GM19395 (cell line): ENCODE results near the gene C15orf39.
"Not testable (repeated sequence)": the region's sequence is repeated elsewhere in the genome, so short reads cannot be mapped to it uniquely, and the experiment has no call there.

Experiments used
- ATAC-seq: cut with Tn5 transposase; IDR thresholded peaks from one replicate; pipeline ENCODE4 v1.9.1; 2021; ENCODE audit warnings: mild to moderate bottlenecking, moderate library complexity; ENCODE audit not compliant: unreplicated experiment

The C15orf39 gene

DNA sequence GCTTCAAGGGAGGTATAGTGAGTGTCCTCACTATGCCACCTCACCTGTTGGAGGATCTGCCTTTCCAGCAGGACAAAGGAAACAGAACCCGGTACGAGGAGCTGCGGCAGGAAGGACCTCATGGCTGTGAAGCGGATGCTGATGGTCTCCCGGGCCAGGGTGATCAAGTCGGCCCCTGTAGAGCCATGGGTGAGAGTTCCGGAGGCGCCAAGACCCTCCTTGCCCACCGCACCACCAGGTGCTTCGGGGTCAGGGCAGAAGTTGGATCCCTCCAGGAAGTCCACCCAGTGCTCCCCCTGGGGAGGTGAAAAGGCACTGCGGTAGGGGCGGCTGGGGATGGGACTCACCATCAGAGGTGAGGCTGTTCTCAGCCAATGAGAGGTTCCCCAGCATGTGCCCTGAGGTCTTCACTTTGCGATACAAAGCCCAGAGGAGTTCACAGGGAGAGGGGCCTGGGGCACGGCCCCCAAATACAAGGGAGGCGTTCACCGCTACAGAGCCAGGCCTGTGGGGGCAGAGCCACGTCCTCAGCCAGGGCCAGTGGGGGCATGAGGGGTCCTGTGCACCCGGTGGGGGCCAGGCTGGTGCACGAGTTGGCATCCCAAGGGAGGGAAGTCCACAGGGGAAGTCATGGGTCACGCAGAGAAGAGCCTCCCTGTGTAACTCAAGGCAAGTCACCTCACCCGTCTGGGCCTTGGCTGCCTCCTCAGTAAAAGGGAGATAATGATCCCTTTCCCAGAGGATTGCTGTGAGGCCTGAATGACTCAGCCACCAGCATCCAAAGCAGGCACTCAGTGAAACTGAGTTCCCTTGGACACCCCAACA lies 27.7 kb downstream of the C15orf39 start:
- ATAC-seq, result no peak

DNA sequence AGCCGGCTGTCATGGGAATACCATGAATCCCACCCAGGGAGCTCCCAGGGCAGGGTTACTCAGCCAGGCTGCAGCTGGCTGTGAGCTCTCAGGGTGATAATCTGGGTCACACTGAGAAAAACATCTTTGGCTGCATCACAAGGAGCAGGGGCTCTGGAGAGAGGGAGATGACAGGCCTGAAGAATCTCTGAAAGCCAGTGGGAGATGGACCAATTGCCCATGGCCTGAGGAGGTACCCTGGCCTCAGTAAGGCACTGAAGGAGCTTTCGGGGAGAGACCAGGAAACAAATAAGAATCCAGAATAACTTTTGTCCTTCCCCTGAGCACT lies 28.3 kb downstream of the C15orf39 start:
- ATAC-seq, result no peak

DNA sequence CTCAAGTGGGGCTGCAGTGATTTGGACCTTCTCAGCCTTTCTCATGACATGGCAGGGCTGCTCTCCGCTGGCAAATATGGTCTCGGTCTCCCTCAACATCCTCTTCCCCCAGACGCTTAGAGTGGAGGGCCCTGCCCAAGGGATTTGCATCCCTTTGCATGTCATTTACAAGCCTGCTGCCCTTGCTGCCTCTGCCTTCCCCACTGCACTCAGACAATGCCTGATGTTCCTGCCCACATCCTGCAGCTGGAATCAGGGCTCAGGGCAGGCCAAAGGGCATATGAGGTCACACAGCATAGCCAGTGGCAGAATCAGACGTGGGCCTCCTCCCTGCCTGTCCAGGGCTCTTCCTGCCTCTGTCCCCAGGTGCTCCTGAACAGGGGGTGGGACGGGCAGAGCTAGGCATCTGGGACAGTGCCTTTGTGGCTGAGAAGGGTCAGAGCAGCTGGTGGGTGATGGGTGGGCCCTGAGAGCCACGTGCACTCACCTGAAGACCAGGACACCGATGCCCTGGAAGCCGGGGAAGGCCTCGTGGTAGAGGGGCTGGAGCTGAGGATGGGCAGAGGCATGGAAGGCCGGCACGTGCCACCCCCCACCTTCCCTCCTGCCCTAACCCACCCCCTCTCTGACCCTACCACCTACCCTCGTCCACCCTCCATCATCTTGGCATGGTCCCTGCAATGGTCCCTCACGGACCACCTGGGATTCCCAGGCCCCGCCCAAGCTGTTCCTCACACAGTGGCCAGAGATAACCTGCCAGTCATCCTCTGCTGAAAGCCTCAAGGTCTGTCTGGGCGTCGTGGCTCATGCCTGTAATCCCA lies 29.1 kb downstream of the C15orf39 start:
- no peak for ATAC-seq

DNA sequence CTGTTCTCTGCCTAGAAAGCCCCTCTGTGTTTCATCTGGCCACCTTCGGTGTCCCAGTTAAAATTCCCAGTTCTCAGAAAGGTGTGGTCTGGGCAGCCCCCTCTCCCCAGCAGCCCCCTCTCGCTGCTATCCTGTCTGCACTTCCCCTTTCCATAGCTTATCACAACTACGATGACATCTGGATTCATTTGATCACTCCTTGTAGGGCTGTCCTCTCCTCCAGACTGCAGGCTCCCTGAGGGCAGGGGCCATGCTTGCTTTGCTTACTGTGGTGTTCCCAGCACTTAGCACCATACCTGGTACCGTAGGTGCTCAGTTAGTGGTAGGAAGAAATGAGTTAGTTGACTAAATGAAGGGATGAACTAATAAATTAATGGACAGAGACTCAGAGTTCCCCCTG lies 30.2 kb downstream of the C15orf39 start:
- ATAC-seq, result no peak

DNA sequence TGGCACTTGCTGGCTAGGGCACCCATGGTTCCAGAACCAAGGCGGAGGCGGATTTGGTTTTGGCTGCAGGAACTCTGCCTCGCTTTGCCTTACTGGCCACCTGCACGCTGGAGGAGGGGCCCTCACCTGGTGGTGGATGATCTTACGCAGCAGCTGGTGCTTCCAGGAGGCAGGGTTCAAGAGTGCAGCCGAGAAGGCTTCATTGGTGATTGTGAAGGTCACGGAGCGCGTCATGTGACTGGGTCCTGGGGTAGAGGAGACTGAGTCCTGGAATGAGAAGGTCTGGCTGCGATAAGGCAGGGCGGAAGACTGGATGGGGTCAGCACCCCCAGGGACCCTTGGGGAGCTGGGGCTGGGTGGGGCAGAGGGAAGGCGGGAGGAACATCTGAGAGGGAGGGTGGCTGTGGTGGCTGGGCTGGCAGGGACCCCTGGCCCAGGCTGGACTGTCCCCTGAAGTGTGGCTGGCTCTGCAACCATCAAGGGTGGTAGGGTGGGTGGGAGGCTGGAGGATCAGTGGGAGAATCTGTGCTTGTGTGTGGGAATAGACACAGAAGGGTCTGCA lies 30.7 kb downstream of the C15orf39 start:
- ATAC-seq, result no peak

DNA sequence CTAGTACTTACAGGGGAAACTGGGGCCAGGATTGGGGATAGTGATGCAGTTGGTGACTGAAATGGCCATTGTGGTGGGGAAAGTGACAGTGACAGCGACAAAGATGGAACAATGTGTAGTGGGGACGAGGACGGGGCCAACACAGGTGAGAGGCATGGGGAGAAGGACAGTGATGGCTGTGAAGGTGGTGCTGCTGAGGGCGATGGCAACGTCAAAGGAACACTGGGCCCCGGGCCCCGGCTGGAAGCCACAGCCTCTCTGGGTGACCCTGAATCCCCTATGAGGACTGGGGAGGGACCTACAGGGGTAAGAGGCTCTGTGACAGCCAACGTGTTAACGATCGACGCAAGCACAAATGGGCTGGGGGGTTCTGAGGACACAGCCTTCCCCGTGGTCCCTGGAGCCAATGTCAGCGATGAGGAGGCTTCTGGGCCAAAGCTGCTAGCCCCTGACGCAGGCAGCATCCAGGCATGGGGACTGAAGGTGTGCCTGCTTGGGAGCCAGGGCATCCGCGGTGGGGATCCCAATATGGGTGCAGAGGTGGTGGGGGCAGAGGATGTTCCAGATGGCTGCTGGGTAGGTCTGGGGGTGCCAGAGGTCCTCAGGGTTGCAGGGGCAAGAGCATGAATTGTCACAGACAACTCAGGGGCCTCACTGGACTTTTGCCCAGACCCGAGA lies 31.3 kb downstream of the C15orf39 start:
- no peak for ATAC-seq

DNA sequence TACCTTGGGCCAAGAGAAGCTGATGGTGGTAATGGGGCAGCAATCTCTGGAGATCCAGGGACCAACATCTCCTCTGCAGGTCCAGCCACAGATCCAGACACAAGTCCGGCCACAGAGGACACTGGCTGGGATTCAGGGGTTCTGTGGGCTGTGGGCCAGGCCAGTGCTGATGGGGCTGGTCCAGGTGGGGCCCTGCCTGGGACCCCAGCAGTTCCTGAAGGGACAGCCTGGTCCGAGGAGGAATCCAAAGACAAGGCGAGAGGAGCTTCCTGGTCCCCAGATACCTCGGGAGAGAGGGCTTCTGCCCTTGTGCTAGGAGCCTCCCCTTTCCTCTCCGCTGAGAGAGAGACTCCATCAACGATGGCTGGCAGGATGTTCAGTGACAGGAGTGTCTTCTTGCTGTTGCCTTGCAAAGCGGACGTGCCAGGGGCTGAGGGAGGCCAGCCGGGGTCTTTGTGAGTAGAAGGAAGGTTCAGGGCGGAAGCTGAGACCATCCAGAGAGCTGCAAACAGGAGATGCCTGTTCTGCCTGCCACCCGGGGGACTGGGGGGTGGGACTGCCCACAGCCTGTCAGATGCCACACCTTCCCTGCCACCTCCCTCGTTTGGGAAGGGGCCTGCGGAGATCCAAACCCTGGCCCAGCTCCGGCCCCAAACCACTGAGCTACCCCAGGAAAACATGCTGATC lies 32.0 kb downstream of the C15orf39 start:
- no peak for ATAC-seq

DNA sequence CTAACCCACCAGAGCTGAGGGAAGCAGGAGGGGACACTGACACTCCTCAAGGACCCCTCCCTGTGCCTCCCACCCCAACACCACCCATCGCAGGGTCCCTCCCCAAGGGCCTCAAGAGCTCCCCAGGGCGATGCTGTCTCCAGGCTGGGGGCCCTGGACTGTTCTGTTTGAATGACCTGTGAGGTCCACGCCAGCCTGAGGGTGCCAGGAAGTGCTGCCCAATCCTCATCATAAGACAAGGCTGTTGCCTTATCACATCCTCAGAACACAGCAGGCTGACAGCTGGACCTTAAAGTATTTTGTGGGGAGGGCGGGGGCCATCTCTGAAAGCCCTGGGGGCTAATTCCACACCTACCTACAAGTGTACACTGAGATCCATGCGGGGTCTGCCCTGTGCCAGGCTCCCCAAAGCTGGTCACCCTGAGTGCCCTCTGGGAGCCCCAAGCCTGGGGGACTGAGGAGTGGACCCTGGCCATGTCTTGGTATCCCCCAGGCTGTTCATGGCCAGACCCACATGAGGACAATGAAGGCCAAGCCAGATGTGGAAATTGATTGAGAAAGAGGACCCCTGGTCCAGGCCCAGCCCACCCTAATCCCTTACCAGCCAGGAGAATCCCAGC lies 32.6 kb downstream of the C15orf39 start:
- no peak for ATAC-seq

DNA sequence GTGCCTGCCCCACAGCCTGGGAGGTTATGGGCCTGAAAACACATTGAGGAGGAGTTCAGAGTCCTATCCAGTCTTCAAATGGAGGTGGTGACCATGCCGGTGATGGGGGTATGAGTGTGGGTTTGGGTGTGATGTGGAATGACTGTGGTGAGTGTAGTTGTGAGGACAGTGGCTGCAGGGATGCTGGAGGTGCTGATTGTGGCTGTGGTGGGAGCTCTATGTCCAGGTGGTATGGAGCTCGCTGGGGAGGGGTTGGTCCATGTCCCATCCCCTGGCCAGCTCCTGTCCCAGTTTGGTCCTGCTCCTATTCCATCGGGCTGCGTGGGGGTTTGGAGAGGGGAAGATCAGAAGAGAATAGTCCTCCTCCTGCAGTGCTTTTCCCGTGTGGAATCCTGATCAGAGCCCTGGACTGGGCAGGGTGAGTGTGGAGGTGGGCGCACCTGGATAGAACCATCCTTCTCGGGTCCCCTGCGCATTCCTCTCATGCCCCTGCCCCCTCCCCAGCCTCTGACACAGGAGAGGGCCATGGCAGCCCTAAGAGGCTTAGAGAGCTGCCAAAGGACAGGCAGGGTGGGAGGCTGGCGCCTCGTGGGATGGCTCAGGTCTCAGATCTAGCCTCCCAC lies 33.5 kb downstream of the C15orf39 start:
- ATAC-seq, result no peak

DNA sequence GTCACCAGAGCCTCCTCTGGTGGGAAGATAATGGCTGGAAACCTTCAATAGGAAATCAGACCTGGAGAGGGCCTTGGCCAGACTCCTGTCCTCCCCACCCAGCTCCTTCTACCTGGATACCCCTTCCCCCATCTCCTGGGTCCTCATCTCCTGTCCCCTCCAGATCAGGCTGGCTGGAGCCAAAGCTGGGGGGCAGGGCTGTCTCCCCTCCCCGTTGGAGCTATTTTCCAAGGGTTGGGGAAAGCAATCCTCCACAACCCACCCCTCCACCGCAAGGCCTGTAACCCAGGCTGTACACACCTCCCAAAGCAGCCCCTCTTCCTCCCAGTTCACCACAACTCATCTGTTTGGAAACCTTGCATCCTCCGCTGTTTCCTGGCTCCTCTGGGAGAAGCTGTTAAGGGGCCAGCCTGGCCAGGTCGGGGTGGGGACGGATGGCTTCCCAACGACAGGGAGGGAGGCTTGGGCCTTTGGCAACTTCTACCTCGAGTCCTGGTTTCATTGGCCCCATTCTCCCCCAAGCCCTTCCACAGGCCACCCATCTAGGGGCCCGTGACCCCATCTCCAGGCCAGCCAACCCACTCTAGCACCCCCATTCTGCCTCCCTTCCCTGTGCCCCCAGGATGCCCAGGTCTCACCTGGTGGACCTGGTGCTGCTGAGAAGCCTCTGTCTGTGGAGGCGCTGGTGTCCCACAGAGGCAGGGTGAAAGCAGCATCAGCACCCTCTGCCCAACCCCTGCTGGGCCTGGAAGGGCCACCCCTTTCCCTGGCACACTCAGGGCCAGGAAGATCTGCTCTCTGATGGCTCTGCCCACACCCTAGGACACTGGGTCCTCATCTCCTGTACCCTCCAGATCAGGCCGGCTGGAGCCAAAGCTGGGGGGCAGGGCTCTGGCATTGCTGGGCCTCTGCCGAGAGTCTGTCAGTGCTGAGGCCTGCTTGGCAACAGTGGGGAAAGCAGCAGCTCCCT lies 34.4 kb downstream of the C15orf39 start:
- no peak for ATAC-seq

DNA sequence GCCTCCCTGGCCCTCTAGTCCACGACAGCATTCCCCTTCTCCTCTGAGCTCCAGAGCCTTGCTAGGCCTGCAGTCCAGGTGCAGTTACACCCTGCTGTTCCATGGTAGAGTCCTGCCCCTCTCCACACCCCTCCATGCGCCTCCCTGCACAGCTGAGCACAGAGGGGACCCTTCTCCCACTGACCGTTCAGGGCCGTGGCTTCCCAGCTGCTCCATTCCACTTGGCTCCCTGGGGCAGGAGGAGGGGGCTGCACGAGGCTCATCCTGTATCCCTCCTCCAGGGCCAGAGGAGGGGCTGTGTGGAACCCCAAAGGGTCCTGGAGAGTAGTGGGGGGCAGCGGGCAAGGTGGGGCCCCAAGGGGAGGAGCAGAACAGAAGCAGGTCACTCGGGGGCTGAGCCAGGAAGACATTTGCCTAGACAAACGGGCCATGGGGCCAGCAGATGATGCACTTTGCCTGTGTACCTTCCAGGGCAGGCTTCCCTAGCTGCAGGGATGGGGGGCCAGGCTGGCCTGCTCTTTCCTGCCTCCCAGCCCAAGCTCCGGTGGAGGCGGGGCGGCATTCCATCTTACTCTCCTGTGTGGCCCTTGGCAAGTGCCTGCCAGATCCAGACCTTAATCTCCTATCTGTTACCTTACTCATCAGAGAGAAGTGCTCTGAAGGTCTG lies 35.8 kb downstream of the C15orf39 start:
- ATAC-seq, result no peak

DNA sequence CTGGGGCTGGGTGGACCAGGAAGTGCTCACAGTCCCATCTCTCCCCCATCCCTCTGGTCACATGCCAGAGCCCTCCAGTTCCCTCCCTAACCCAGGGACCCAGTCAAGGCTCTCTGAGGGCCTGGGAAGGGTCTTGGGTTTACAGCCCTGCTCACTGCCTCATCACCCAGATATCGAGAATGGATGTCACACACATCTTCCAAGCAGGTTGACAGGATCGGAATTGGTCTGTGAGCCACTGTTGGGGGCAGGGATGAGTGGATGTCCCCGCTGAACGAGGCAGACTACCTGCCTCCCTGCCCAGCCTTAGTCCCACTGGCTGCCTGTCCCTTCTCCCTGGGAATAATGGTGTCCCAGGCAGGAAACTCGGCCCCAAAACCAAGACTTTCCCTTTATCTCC lies 36.5 kb downstream of the C15orf39 start:
- ATAC-seq, result no peak

DNA sequence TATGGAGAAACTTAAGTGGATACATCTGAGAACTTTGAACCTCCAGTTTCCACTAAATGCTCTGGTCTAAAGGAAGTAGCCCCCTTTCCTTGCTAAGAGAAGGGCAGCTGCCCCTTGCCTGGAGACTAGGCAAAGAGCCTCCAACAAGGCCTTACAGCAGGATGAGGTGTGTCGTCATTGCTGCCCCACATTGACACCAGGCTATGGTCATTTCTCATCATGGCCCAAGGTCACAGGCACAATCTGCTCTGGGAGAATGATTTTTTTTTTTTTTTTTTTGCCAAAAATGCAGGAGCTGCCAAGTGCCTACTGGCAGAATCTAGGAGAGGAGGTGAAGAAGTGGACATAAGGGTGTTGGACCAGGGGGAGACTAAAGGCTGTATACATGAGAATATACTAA lies 44.1 kb downstream of the C15orf39 start:
- ATAC-seq, result not testable (repeated sequence)

DNA sequence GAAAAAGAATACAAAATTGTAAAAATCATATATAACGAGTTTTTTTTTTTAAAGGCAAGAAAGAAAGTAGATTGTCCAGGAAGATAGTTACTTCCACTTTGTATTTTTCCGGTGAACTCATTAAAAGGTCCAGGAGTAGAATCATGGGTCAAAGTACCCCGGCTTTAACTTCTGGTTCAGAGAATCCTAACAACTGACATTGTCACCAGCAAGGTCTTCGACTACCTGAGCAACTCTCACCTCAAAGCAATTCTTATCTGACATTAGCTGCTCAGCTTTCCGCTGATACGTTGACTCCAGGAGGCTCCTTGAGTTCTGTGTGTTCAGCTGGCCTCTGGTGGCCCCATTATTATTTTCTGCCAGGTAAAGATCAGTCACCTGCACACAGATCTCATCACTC lies 47.3 kb downstream of the C15orf39 start:
- ATAC-seq, result not testable (repeated sequence)

DNA sequence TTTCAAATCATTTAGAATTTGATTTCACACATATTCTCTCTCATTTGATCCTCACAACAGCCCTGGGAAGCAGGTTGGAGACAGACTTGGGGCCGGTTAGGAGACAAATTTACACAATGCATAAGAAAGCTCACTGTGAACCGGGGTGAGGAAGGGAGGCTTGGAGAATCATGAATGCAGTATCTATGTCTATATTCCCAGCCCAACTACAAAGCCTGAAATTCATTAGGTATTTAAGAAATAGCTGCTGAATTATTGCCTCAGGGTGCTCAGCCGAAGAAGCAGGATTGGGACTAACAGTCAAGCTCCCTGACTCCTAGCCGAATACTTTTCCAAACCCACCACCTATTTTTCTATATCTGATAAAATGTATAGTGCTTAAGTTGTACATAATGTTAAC lies 48.0 kb downstream of the C15orf39 start:
- no peak for ATAC-seq

DNA sequence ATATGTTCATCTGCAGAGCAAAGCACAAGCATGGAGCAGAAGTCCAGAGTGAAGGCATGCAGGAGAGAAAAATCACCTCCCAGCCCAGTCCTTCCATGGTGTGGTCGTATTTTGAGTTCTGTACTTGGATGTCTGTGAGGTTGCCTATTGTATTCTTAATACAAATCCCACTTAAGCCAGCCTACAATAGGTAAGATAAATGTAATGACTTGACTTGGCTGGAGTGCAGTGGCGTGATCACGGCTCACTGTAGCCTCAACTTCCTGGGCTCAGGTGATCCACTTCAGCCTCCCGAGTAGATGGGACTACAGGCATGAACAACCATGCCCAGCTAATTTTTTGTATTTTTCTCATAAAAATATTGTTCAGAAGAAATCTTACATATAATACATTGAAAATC lies 49.7 kb downstream of the C15orf39 start:
- not testable (repeated sequence) for ATAC-seq

DNA sequence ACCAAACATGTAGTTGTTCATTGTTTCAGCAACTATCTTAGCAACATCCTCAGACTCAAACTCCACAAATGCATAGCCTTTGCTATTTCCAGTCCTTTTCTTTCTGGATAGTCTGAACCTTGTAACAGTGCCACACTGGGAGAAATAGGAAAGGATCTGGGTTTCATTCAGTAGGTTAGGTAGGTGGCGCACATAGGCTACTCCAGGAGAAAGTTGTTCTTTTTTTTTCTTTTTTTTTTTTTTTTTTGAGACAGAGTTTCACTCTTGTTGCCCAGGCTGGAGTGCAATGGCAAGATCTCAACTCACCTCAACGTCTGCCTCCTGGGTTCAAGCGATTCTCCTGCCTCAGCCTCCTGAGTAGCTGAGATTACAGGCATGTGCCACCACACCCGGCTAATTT lies 50.6 kb downstream of the C15orf39 start:
- ATAC-seq, result not testable (repeated sequence)

DNA sequence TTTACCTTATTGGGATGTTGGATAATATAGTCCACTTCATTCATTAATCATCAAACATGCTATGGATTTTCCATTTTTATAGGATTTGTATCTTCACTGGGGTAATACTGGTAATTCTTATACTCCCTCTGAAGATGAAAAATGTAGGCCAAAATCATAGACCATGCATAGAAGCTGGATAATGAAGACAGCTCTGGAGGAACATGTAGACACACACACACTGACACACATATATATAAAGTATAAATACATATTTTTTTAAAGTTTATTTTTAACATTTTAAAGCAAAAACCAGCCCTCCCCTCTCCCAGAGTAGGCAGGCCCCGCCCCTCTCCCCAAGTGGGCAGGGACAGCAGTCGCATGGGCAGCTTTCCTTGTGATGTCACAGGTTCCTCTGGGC lies 56.4 kb downstream of the C15orf39 start, which contains the start of gene GOLGA6C:
GOLGA6C (plus strand) TSS at position 301 of the 400 bp plus-strand sequence. CDS start 265 bp downstream, outside the sequence.
- ATAC-seq, result not testable (repeated sequence)
